Activated CD4-positive, CD25-positive, alpha-beta regulatory T cell (primary cell): Measurements from ENCODE around the gene TFB2M.
A peak's percentile ranks its signal among the peaks of the same experiment; 100 is the strongest.
"Not testable (repeated sequence)": the region's sequence is repeated elsewhere in the genome, so short reads cannot be mapped to it uniquely, and the experiment has no call there.

Experiments used
- DNase-seq, 4 experiments: peaks; one replicate each; lab custom pipeline; 2025; lab: John Stamatoyannopoulos, UW

TFB2M gene

GRCh38 chr1:246583056-246583440, 17.0 kb upstream of the TFB2M start:
- DNase-seq = no peak

- no peak for DNase-seq
These were observed 16.4 kb upstream of the TFB2M start for GRCh38 chr1:246582301-246583055.

GRCh38 chr1:246580497-246581370, 14.7 kb upstream of the TFB2M start:
- DNase-seq = no peak

GRCh38 chr1:246579818-246580217, 13.8 kb upstream of the TFB2M start:
- no peak for DNase-seq

GRCh38 chr1:246577720-246578106, 11.7 kb upstream of the TFB2M start:
- no peak for DNase-seq

GRCh38 chr1:246577082-246577719, 11.1 kb upstream of the TFB2M start:
- no peak for DNase-seq

GRCh38 chr1:246576709-246577032, 10.6 kb upstream of the TFB2M start:
- no peak for DNase-seq

GRCh38 chr1:246573491-246573890, 7.4 kb upstream of the TFB2M start:
- no peak for DNase-seq

- DNase-seq = no peak
These were observed 6.7 kb upstream of the TFB2M start for GRCh38 chr1:246572785-246573184.

- DNase-seq = no peak
These were observed 5.9 kb upstream of the TFB2M start for GRCh38 chr1:246571953-246572352.

- DNase-seq = not testable (repeated sequence)
These were observed 5.2 kb upstream of the TFB2M start for GRCh38 chr1:246571309-246571708.

GRCh38 chr1:246569248-246570238, 3.5 kb upstream of the TFB2M start:
- no peak for DNase-seq

GRCh38 chr1:246567646-246568235, 1.7 kb upstream of the TFB2M start:
- no peak for DNase-seq

GRCh38 chr1:246566813-246567645, 968 bp upstream of the TFB2M start:
- peak in 1 of 4 experiments; percentile 35 for DNase-seq

GRCh38 chr1:246565751-246566127, 322 bp downstream of the TFB2M start:
- no peak for DNase-seq

- no peak for DNase-seq
These were observed 966 bp downstream of the TFB2M start for GRCh38 chr1:246564839-246565750.

- not testable (repeated sequence) for DNase-seq
These were observed 5.2 kb downstream of the TFB2M start for GRCh38 chr1:246560833-246561232.

GRCh38 chr1:246559310-246559709, 6.8 kb downstream of the TFB2M start:
- no peak for DNase-seq

GRCh38 chr1:246558041-246558440, 8.0 kb downstream of the TFB2M start:
- no peak for DNase-seq
